B cell (primary cell): ENCODE data around the gene SRD5A1. TPM values are rescaled to one million over a fixed set of nuclear protein-coding genes. Genes with fewer than 3 reads are reported as not detected.

Source experiments
- ATAC-seq: fragments of 200-7000 bp; cut with Tn5 transposase; one replicate; pipeline ENCODE4 v1.10.0; 2021; ENCODE audit warnings: low read depth, mild to moderate bottlenecking, moderate number of reproducible peaks, moderate library complexity
- CTCF ChIA-PET: fragments of 350-600 bp; sonication (Branson Sonifier 250); formaldehyde crosslinking; loops from one replicate; lab custom pipeline; 2021; ENCODE audit warnings: antibody characterized with exemption, inconsistent platforms; lab: Charles Lee
- POLR2A ChIA-PET: fragments of 350-600 bp; sonication (Branson Sonifier 250); formaldehyde crosslinking; loops from one replicate; lab custom pipeline; 2021; ENCODE audit warnings: antibody characterized with exemption; lab: Charles Lee
- DNase-seq: peaks from one replicate; pipeline ENCODE4 v3.0.0; 2013
- H2AFZ ChIP-seq: 2 replicates; pipeline ENCODE4 v1.6.1; 2012; ENCODE audit warnings: mild to moderate bottlenecking, low read depth, low read length; ENCODE audit not compliant: insufficient read depth, poor library complexity, severe bottlenecking
- H3K27ac ChIP-seq, 2 donors: 1 replicate in 1 of 2; 2 replicates in 1 of 2; pipeline ENCODE4 v1.5.1; 2012 to 2013; ENCODE audit warnings: low read length in 2 of 2, mild to moderate bottlenecking in 2 of 2, moderate library complexity in 1 of 2
- H3K27me3 ChIP-seq, 4 experiments: fragments of 200-600 bp in 1 of 4; sonication (generic) in 1 of 4; replicated peaks in 1 of 4; 1 replicate in 2 of 4; 2 replicates in 2 of 4; pipeline versions ENCODE4 v1.6.1 to v1.7.0; 2013 to 2016; ENCODE audit warnings: low read length in 3 of 4, mild to moderate bottlenecking in 2 of 4, mixed read lengths in 1 of 4, moderate library complexity in 1 of 4; ENCODE audit not compliant: insufficient read depth in 4 of 4, control insufficient read depth in 3 of 4; ENCODE audit errors: control extremely low read depth in 1 of 4
- H3K36me3 ChIP-seq, 2 experiments: replicated peaks in 1 of 2; 1 replicate in 1 of 2; 2 replicates in 1 of 2; pipeline versions ENCODE4 v1.6.1 to v1.7.1; 2013; ENCODE audit warnings: low read length in 1 of 2; ENCODE audit not compliant: insufficient read depth in 2 of 2, control insufficient read depth in 1 of 2; ENCODE audit errors: control extremely low read depth in 1 of 2, extremely low read depth in 1 of 2
- H3K4me1 ChIP-seq, 2 donors: fragments of 200-600 bp in 1 of 2; sonication (generic) in 1 of 2; 1 replicate in 1 of 2; 2 replicates in 1 of 2; pipeline versions ENCODE4 v1.5.1 to v1.6.1; 2013 to 2017; ENCODE audit warnings: low read length in 2 of 2; ENCODE audit not compliant: control insufficient read depth in 2 of 2, insufficient read depth in 2 of 2
- H3K4me2 ChIP-seq: replicated peaks from 2 replicates; pipeline ENCODE3; 2012; ENCODE audit warnings: mild to moderate bottlenecking, low read depth, low read length; ENCODE audit not compliant: poor library complexity, severe bottlenecking
- H3K4me3 ChIP-seq, 5 experiments: fragments of 200-600 bp in 1 of 5; sonication (generic) in 1 of 5; 1 replicate in 3 of 5; 2 replicates in 2 of 5; pipeline versions ENCODE4 v1.5.1 to v1.7.0; 2011 to 2016; ENCODE audit warnings: low read length in 4 of 5, mild to moderate bottlenecking in 4 of 5, low read depth in 2 of 5, control low read depth in 1 of 5, moderate library complexity in 1 of 5; ENCODE audit not compliant: insufficient read depth in 1 of 5; ENCODE audit errors: control extremely low read depth in 1 of 5, extremely low read depth in 1 of 5
- H3K79me2 ChIP-seq: fragments of 200-600 bp; sonication (generic); one replicate; pipeline ENCODE4 v1.6.0; 2016; ENCODE audit warnings: low read length; ENCODE audit not compliant: control insufficient read depth, insufficient read depth
- H3K9ac ChIP-seq: fragments of 200-600 bp; sonication (generic); 2 replicates; pipeline ENCODE4 v1.6.1; 2017; ENCODE audit warnings: mild to moderate bottlenecking, low read length, moderate library complexity
- H3K9me3 ChIP-seq, 3 donors: one replicate each; pipeline versions ENCODE4 v1.6.1 to v1.7.1; 2013; ENCODE audit warnings: low read length in 2 of 3; ENCODE audit not compliant: control insufficient read depth in 2 of 3, insufficient read depth in 1 of 3; ENCODE audit errors: control extremely low read depth in 1 of 3
- H4K20me1 ChIP-seq: 2 replicates; pipeline ENCODE4 v1.6.0; 2012; ENCODE audit warnings: mild to moderate bottlenecking, low read length; ENCODE audit not compliant: insufficient read depth, control insufficient read depth, poor library complexity, severe bottlenecking
- H3K27ac Mint-ChIP-seq: one replicate; pipeline ENCODE4 v1.8.0; 2021; ENCODE audit warnings: mixed read lengths
- H3K27me3 Mint-ChIP-seq: one replicate; pipeline ENCODE4 v1.8.0; 2021; ENCODE audit warnings: mixed read lengths
- H3K4me1 Mint-ChIP-seq: one replicate; pipeline ENCODE4 v1.8.0; 2021; ENCODE audit warnings: mixed read lengths
- H3K4me3 Mint-ChIP-seq: one replicate; pipeline ENCODE4 v1.8.0; 2021; ENCODE audit warnings: mixed read lengths
- H3K9me3 Mint-ChIP-seq: one replicate; pipeline ENCODE4 v1.8.0; 2022; ENCODE audit warnings: mixed read lengths; ENCODE audit not compliant: insufficient read depth
- CTCF ChIP-seq: fragments of 200-600 bp; IDR thresholded peaks from one replicate; pipeline ENCODE4 v1.8.0; 2022; ENCODE audit warnings: antibody characterized with exemption, mild to moderate bottlenecking
- EZH2 ChIP-seq: IDR thresholded peaks from 2 replicates; pipeline ENCODE4 v1.6.1; 2012; ENCODE audit warnings: borderline replicate concordance, low read depth, mild to moderate bottlenecking, moderate library complexity, low read length; ENCODE audit not compliant: insufficient read depth, poor library complexity, severe bottlenecking
- WGBS: methylation state at CpG from one replicate; pipeline ENCODE4 v1.1.5; 2013; ENCODE audit warnings: missing lambda C conversion rate; ENCODE audit not compliant: insufficient coverage; 5-methylcytosine and 5-hydroxymethylcytosine counted together
- intact Hi-C: fragments of 100-400 bp; cut with micrococcal nuclease; formaldehyde crosslinking; loops from one replicate; pipeline ENCODE4 v1.10.0; 2022
- polyA plus RNA-seq: library from polyadenylated mRNA; depleted of rRNA; stranded (reverse); fragments of >200 nt; gene quantifications from 2 replicates; pipeline ENCODE4 v1.2.3, GENCODE V29; 2012
- total RNA-seq, 2 donors: library from RNA; stranded (reverse); fragments of 120-200 nt in 1 of 2; gene quantifications; 1 replicate in 1 of 2; 2 replicates in 1 of 2; pipeline versions ENCODE4 v1.2.3 to v1.2.4, GENCODE V29; 2013 to 2022

Gene SRD5A1
- total and polyA plus RNA-seq, 2 donors (not counting 1 experiment from before 2014, with no cell fraction given) = 17.2 to 29.2 TPM

DNA sequence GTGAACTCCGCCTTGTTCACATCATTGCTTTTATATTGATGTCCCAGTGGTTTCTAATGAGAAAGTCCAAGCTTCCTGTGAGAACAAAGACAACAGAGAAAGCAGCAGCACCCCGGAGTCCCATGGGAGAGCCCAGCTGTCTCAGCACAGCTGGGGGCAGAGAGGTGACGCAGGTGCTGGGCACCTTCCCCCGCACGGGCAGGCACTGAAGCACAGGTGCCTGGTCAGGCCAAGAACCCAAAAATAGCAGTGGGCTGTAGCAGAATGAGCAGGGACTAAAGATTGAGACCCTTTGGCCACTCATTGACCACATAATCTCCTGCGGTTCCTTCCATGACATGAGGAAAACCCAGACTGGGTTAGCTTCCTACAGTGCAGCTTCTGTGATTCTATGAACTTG lies 18.8 kb downstream of the SRD5A1 start:
- WGBS = 13% methylated on average over 4 of the region's 6 CpGs
- intact Hi-C loops = no loop called here

DNA sequence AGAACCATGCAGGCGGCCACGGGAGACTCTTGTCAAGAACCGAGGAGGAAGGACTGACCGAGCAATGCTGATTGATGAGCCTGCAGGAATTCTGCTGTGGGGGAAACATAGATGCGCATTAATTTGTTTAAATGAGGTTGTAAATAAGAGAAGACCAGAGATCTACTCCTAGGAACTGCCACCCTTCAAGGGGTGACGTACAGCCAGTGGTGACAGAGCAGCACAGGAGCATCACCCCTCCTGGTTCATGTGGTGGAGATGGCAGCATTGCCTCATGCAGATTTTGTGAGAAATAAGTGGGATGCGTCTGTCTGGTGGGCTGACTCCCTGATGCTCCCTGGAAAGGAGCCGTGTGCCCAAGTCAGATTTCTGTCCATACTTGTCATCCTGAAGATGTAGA lies 22.2 kb downstream of the SRD5A1 start:
- ChIA-PET CTCF (no interaction called here), POLR2A (no interaction called here)
- Histone ChIP-seq H4K20me1 (no peaks in the 10 kb centered on the region), H3K4me1 (peaks cover 12 to 21% of the 10 kb centered on the region in 2 donors), H3K4me2 (no peak overlapping the region), H3K27ac (no peak overlapping the region), H3K9me3 (peaks cover 1 to 20% (median 13%) of the 10 kb centered on the region in 3 donors), H3K27me3 (no peaks in the 10 kb centered on the region), H3K4me3 (no peak overlapping the region), H2AFZ (no peak overlapping the region), H3K36me3 (peaks cover 2 to 32% of the 10 kb centered on the region in 2 experiments), H3K79me2 (no peaks in the 10 kb centered on the region), H3K9ac (no peak overlapping the region)
- Mint-ChIP-seq H3K4me1 (peaks cover 26% of the 10 kb centered on the region), H3K4me3 (no peak overlapping the region), H3K27ac (no peak overlapping the region), H3K9me3 (peaks cover 4% of the 10 kb centered on the region), H3K27me3 (no peaks in the 10 kb centered on the region)
- DNase-seq (no peak), ATAC-seq (no peak)
- intact Hi-C loops = no loop called here
- 100% methylated on average over 6 of the region's 8 CpGs for WGBS
- no peak for TF ChIP-seq CTCF
- no peak for TF ChIP-seq EZH2

More for the DNA sequence above, 18.8 kb downstream of the SRD5A1 start:
- H3K9me3 Mint-ChIP-seq = peaks cover 5% of the 10 kb centered on the region
- no peaks in the 10 kb centered on the region for H3K79me2 ChIP-seq
- no peaks in the 10 kb centered on the region for H3K27me3 ChIP-seq
- no peak overlapping the region for H3K9ac ChIP-seq
- peaks cover 18% of the 10 kb centered on the region for H3K4me1 Mint-ChIP-seq
- peaks cover 3 to 8% of the 10 kb centered on the region in 2 donors for H3K4me1 ChIP-seq
- H3K4me3 ChIP-seq = no peak overlapping the region
- H3K27me3 Mint-ChIP-seq = no peaks in the 10 kb centered on the region
- ChIA-PET CTCF (interaction anchor here (1.0 to 1.7 kb wide), 2 partner anchors 61 to 94 kb away, joined by 3 to 5 read pairs; partner anchors contain the start of gene TENT4A), POLR2A (no interaction called here)
- TF ChIP-seq EZH2 = no peak
- TF ChIP-seq CTCF = no peak
- H3K4me3 Mint-ChIP-seq = peak overlapping the region; percentile 65
- no peak overlapping the region for H3K27ac ChIP-seq
- H4K20me1 ChIP-seq = no peaks in the 10 kb centered on the region
- no peak overlapping the region for H2AFZ ChIP-seq
- H3K4me2 ChIP-seq = no peak overlapping the region
- peak; percentile 46 for DNase-seq
- H3K36me3 ChIP-seq = peaks cover 2 to 21% of the 10 kb centered on the region in 2 experiments
- H3K27ac Mint-ChIP-seq = peak overlapping the region; percentile 76
- peaks cover 1 to 18% (median 10%) of the 10 kb centered on the region in 3 donors for H3K9me3 ChIP-seq
- peak; percentile 94 for ATAC-seq
